Transverse colon (tissue), 4 donors: ENCODE measurements around the gene NAA11.

Experiments
- EP300 ChIP-seq: sonication (generic); formaldehyde crosslinking; IDR thresholded peaks from one replicate; pipeline ENCODE4 v1.6.1; 2017; ENCODE audit warnings: antibody characterized with exemption, low read depth
- POLR2A ChIP-seq: fragments of 450-650 bp; IDR thresholded peaks from one replicate; pipeline ENCODE4 v1.6.1; 2016; ENCODE audit warnings: antibody characterized with exemption, mild to moderate bottlenecking, moderate library complexity
- POLR2AphosphoS5 ChIP-seq, 3 donors: sonication (generic); formaldehyde crosslinking; IDR thresholded peaks; one replicate each; pipeline ENCODE4 v1.6.1; 2016; ENCODE audit warnings: antibody characterized with exemption in 3 of 3
- TF ChIP-seq, protein P1 (sequence below), 5 experiments: fragments of 200-600 bp in 3 of 5; fragments of 450-650 bp in 2 of 5; sonication (generic) in 3 of 5; IDR thresholded peaks; 1 replicate in 2 of 5; 2 replicates in 3 of 5; pipeline ENCODE4 v1.5.1; 2016 to 2017; ENCODE audit warnings: antibody characterized with exemption in 5 of 5, inconsistent platforms in 3 of 5, mild to moderate bottlenecking in 2 of 5, moderate library complexity in 1 of 5

DNA sequence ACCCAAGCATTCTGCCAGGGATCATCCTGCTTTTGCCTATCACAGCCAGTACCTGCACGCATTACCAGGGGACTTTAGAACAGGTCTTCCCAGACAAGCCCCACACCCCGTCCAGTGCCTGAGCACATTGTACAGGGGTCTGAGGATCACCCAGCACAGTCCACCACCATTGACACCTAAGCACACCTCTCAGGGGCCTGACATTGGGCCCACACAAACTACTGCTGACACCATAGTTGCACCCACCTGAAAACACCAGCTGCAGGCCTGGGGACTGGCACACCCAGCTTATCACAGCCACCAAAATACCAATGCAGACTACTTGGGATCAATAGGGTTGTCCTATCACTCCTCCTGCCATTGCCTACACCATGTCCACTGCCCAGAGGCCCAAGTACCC, 14.7 kb upstream of the NAA11 start:
- TF ChIP-seq, protein P1, sequence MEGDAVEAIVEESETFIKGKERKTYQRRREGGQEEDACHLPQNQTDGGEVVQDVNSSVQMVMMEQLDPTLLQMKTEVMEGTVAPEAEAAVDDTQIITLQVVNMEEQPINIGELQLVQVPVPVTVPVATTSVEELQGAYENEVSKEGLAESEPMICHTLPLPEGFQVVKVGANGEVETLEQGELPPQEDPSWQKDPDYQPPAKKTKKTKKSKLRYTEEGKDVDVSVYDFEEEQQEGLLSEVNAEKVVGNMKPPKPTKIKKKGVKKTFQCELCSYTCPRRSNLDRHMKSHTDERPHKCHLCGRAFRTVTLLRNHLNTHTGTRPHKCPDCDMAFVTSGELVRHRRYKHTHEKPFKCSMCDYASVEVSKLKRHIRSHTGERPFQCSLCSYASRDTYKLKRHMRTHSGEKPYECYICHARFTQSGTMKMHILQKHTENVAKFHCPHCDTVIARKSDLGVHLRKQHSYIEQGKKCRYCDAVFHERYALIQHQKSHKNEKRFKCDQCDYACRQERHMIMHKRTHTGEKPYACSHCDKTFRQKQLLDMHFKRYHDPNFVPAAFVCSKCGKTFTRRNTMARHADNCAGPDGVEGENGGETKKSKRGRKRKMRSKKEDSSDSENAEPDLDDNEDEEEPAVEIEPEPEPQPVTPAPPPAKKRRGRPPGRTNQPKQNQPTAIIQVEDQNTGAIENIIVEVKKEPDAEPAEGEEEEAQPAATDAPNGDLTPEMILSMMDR (IDR thresholded peaks at IDR 0.05), result no peak
- TF ChIP-seq POLR2A (no peak), POLR2AphosphoS5 (IDR thresholded peaks at IDR 0.05) (no peak), EP300 (no peak)
